ENCODE data around the gene RAG2. TPM values are rescaled to one million over a fixed set of nuclear protein-coding genes. Genes with fewer than 3 reads are reported as not detected.

RAG2 gene
- total RNA-seq, 1 experiment from 2014 or later = not detected

GRCh38 chr11:36583667-36584066 lies 14.4 kb downstream of the RAG2 start:
- no peaks in the 10 kb centered on the region for H3K36me3 ChIP-seq (ENCODE audit: control insufficient read depth in 1 of 2, insufficient read depth in 2 of 2, low read length in 2 of 2)
- H3K4me1 ChIP-seq (ENCODE audit: control insufficient read depth in 1 of 2, insufficient read depth in 2 of 2, low read length in 2 of 2) = no peaks in the 10 kb centered on the region
- no peak overlapping the region for H3K27ac ChIP-seq (ENCODE audit: low read depth, low read length)
- no peaks in the 10 kb centered on the region; a peak in 1 of 4 replicates for H3K9me3 ChIP-seq (ENCODE audit: control insufficient read depth in 1 of 2, insufficient read depth in 1 of 2, low read depth in 1 of 2, low read length in 2 of 2)
- H3K27me3 ChIP-seq (ENCODE audit: insufficient read depth, low read length) = peaks cover 18% of the 10 kb centered on the region; the same call in 1 of the 2 replicates
- ChIA-PET RAD21 (ENCODE audit: low non-redundant PET in 1 of 2, low total read pairs in 2 of 2, uncharacterized antibody in 2 of 2, unreplicated experiment in 2 of 2) (no interaction called here), CTCF (no interaction called here), POLR2A (no interaction called here)
- ATAC-seq (peak; percentile 40; the same call in 1 of the 2 replicates), DNase-seq (ENCODE audit: low read depth, low spot score) (no peak)
- no peak for TF ChIP-seq EGR1 (IDR thresholded peaks at IDR 0.05; ENCODE audit: low read depth)
- TF ChIP-seq POLR2A (IDR thresholded peaks at IDR 0.05; ENCODE audit: borderline replicate concordance, extremely low read depth, insufficient read depth, insufficient read length) = no peak
- TF ChIP-seq TCF7L2 (IDR thresholded peaks at IDR 0.05; ENCODE audit: borderline replicate concordance, extremely low read depth, insufficient read depth, insufficient read length) = no peak
- no peak for TF ChIP-seq EZH2phosphoT487 (IDR thresholded peaks at IDR 0.05; ENCODE audit: borderline replicate concordance)
- TF ChIP-seq CTCF (IDR thresholded peaks at IDR 0.05 in 2 of 3, conservative IDR thresholded peaks at IDR 0.05 in 1 of 3; ENCODE audit: borderline replicate concordance in 1 of 3, insufficient read depth in 1 of 3, low read depth in 2 of 3, low read length in 2 of 3) = peak in 2 of 3 experiments; percentile 21 to 34; a peak in 3 of 6 replicates
- no peak overlapping the region for H3K9ac ChIP-seq (ENCODE audit: low read length)
- no peaks in the 10 kb centered on the region for H3K9me2 ChIP-seq (ENCODE audit: insufficient read depth)
- H2AFZ ChIP-seq (ENCODE audit: low read depth, low read length, poor library complexity, severe bottlenecking) = no peak overlapping the region
- no peak overlapping the region for H3K4me2 ChIP-seq (ENCODE audit: low read length)
- no peaks in the 10 kb centered on the region for H3K79me2 ChIP-seq (ENCODE audit: insufficient read depth, low read length)
- intact Hi-C loops (cut with micrococcal nuclease) = no loop called here
- H4K20me1 ChIP-seq (ENCODE audit: insufficient read depth) = no peaks in the 10 kb centered on the region
- H3K4me3 ChIP-seq (replicated peaks in 1 of 2; ENCODE audit: low read depth in 1 of 2, low read length in 2 of 2) = no peak overlapping the region
- no TSS peak for BruUV-seq (replicated peaks)

DNA sequence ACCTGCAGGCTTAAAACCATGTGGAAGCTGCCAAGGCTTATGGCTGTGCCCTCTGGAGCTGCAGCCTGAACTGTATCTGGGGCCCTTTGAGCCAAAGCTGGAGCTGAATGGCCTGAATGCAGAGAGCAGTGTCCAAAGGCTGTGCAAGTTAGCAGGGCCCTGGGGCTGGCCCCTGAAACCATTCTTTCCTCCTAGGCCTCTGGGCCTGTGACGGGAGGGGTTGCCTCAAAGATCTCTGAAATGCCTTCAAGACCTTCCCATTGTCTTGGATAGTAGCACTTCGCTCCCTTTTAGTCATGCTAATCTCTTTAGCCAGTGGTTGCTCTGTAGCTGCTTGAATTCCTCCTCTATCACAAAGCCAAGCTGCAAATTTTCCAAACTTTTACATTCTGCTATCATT lies 16.5 kb downstream of the RAG2 start:
- H3K4me1 ChIP-seq (ENCODE audit: control insufficient read depth in 1 of 2, insufficient read depth in 2 of 2, low read length in 2 of 2) = no peaks in the 10 kb centered on the region
- ChIA-PET POLR2A (no interaction called here), RAD21 (ENCODE audit: low non-redundant PET in 1 of 2, low total read pairs in 2 of 2, uncharacterized antibody in 2 of 2, unreplicated experiment in 2 of 2) (no interaction called here), CTCF (no interaction called here)
- H3K27me3 ChIP-seq (ENCODE audit: insufficient read depth, low read length) = 0 out of 2 replicates have a peak, but pooled peaks cover 8% of the 10 kb centered on the region
- intact Hi-C loops (cut with micrococcal nuclease) = no loop called here
- H3K36me3 ChIP-seq (ENCODE audit: control insufficient read depth in 1 of 2, insufficient read depth in 2 of 2, low read length in 2 of 2) = no peaks in the 10 kb centered on the region
- TF ChIP-seq EZH2 (IDR thresholded peaks at IDR 0.05) = no peak
- no peak overlapping the region for H3K4me2 ChIP-seq (ENCODE audit: low read length)
- BruUV-seq (replicated peaks) = no TSS peak
- DNase-seq (ENCODE audit: low read depth, low spot score) (no peak), ATAC-seq (no peak)
- no peaks in the 10 kb centered on the region for H4K20me1 ChIP-seq (ENCODE audit: insufficient read depth)
- no peak overlapping the region for H3K4me3 ChIP-seq (replicated peaks in 1 of 2; ENCODE audit: low read depth in 1 of 2, low read length in 2 of 2)
- H3K9ac ChIP-seq (ENCODE audit: low read length) = no peak overlapping the region
- H2AFZ ChIP-seq (ENCODE audit: low read depth, low read length, poor library complexity, severe bottlenecking) = no peak overlapping the region
- no peaks in the 10 kb centered on the region for H3K79me2 ChIP-seq (ENCODE audit: insufficient read depth, low read length)
- H3K9me2 ChIP-seq (ENCODE audit: insufficient read depth) = no peaks in the 10 kb centered on the region
- no peaks in the 10 kb centered on the region; a peak in 1 of 4 replicates for H3K9me3 ChIP-seq (ENCODE audit: control insufficient read depth in 1 of 2, insufficient read depth in 1 of 2, low read depth in 1 of 2, low read length in 2 of 2)
- no peak overlapping the region for H3K27ac ChIP-seq (ENCODE audit: low read depth, low read length)
